Suprapubic skin (tissue), 4 donors: ENCODE data around the gene LZTR1. TPM values are rescaled to one million over a fixed set of nuclear protein-coding genes. Genes with fewer than 3 reads are reported as not detected.

Experiments used
- DNase-seq, 2 donors: peaks; one replicate each; pipeline ENCODE4 v3.0.0-alpha.2; 2019; ENCODE audit warnings: low spot score in 2 of 2
- H3K27ac ChIP-seq: fragments of 200-600 bp; sonication (generic); one replicate; pipeline ENCODE4 v1.5.1; 2019
- H3K27me3 ChIP-seq: fragments of 200-600 bp; sonication (generic); one replicate; pipeline ENCODE4 v1.5.1; 2019
- H3K36me3 ChIP-seq: fragments of 200-600 bp; sonication (generic); one replicate; pipeline ENCODE4 v1.5.1; 2019
- H3K4me1 ChIP-seq: fragments of 200-600 bp; sonication (generic); one replicate; pipeline ENCODE4 v1.5.1; 2019
- H3K4me3 ChIP-seq: fragments of 200-600 bp; sonication (generic); one replicate; pipeline ENCODE4 v1.5.1; 2019; ENCODE audit warnings: mild to moderate bottlenecking
- H3K9me3 ChIP-seq: fragments of 200-600 bp; sonication (generic); one replicate; pipeline ENCODE4 v1.5.1; 2019
- CTCF ChIP-seq, 2 donors: fragments of 200-600 bp in 1 of 2; fragments of 450-650 bp in 1 of 2; sonication (generic) in 1 of 2; IDR thresholded peaks; one replicate each; pipeline ENCODE4 v1.5.1; 2016 to 2019; ENCODE audit warnings: antibody characterized with exemption in 2 of 2, mild to moderate bottlenecking in 1 of 2, moderate library complexity in 1 of 2
- EP300 ChIP-seq: sonication (generic); formaldehyde crosslinking; IDR thresholded peaks from one replicate; pipeline ENCODE4 v1.6.1; 2017; ENCODE audit warnings: antibody characterized with exemption
- POLR2A ChIP-seq, 2 donors: fragments of 450-650 bp; IDR thresholded peaks; one replicate each; pipeline ENCODE4 v1.6.1; 2017; ENCODE audit warnings: antibody characterized with exemption in 2 of 2, mild to moderate bottlenecking in 2 of 2, moderate library complexity in 2 of 2
- POLR2AphosphoS5 ChIP-seq, 3 donors: sonication (generic); formaldehyde crosslinking; IDR thresholded peaks; one replicate each; pipeline ENCODE4 v1.6.1; 2017; ENCODE audit warnings: antibody characterized with exemption in 3 of 3
- WGBS: methylation state at CpG from one replicate; pipeline ENCODE4 v1.1.5; 2018; 5-methylcytosine and 5-hydroxymethylcytosine counted together
- total RNA-seq, 4 donors: library from RNA; depleted of rRNA; stranded (reverse); fragments of >200 nt; gene quantifications; one replicate each; pipeline ENCODE4 v1.1.0, GENCODE V29; 2016

LZTR1 gene
- total RNA-seq, 4 donors from 2014 or later = 29.3 to 75.6 (median 46.9) TPM

DNA sequence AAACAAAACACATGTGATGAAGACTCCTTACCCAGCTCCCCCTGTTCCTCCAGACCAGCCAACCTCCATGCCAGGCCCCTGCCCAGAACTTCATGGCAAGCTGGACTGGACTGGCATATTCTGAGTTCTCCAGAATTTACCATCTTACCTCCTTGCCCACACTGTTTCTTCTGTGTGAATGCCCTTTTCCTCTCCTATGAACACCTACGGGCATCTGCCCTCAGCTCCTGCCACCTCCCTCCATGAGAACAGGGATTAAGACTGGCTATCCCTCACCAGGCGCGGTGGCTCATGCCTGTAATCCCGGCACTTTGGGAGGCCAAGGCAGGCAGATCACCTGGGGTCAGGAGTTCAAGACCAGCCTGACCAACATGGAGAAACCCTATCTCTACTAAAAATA lies 21.5 kb upstream of the LZTR1 start:
- no peak for DNase-seq
- WGBS = 93% methylated on average over 4 of the region's 4 CpGs
- no peaks in the 10 kb centered on the region for H3K36me3 ChIP-seq
- no peaks in the 10 kb centered on the region for H3K27me3 ChIP-seq
- H3K4me1 ChIP-seq = peaks cover 40% of the 10 kb centered on the region
- no peak overlapping the region for H3K4me3 ChIP-seq
- no peak for TF ChIP-seq CTCF (IDR thresholded peaks at IDR 0.05)
- no peak for TF ChIP-seq POLR2AphosphoS5 (IDR thresholded peaks at IDR 0.05)
- no peak for TF ChIP-seq POLR2A (IDR thresholded peaks at IDR 0.05)
- H3K9me3 ChIP-seq = no peaks in the 10 kb centered on the region
- no peak overlapping the region for H3K27ac ChIP-seq

DNA sequence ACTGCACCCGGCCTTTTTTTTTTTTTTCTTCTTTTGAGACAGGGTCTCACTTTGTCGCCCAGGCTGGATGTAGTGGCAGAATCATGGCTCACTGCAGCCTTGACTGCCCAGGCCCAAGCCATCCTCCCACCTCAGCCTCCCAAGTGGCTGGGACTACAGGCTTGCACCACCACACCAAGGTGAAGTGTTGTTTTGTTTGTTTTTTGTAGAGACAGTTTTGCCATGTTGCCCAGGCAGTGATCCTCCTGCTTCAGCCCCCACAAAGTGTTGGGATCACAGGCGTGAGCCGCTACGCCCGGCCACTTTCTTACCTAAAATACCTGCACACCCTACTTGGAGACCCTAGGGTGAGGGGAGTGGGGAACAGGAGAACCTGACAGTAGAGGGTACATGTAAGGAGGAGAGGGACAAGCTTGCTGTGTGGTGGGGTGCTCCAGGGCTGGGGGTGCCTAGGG lies 19.6 kb upstream of the LZTR1 start:
- DNase-seq = no peak
- WGBS = 96% methylated on average over 6 of the region's 6 CpGs
- TF ChIP-seq POLR2AphosphoS5 (IDR thresholded peaks at IDR 0.05) (no peak), EP300 (no peak), CTCF (IDR thresholded peaks at IDR 0.05) (no peak), POLR2A (IDR thresholded peaks at IDR 0.05) (no peak)
- no peak overlapping the region for H3K27ac ChIP-seq
- no peaks in the 10 kb centered on the region for H3K36me3 ChIP-seq
- H3K4me1 ChIP-seq = peaks cover 28% of the 10 kb centered on the region
- H3K9me3 ChIP-seq = no peaks in the 10 kb centered on the region
- H3K27me3 ChIP-seq = no peaks in the 10 kb centered on the region
- no peak overlapping the region for H3K4me3 ChIP-seq

DNA sequence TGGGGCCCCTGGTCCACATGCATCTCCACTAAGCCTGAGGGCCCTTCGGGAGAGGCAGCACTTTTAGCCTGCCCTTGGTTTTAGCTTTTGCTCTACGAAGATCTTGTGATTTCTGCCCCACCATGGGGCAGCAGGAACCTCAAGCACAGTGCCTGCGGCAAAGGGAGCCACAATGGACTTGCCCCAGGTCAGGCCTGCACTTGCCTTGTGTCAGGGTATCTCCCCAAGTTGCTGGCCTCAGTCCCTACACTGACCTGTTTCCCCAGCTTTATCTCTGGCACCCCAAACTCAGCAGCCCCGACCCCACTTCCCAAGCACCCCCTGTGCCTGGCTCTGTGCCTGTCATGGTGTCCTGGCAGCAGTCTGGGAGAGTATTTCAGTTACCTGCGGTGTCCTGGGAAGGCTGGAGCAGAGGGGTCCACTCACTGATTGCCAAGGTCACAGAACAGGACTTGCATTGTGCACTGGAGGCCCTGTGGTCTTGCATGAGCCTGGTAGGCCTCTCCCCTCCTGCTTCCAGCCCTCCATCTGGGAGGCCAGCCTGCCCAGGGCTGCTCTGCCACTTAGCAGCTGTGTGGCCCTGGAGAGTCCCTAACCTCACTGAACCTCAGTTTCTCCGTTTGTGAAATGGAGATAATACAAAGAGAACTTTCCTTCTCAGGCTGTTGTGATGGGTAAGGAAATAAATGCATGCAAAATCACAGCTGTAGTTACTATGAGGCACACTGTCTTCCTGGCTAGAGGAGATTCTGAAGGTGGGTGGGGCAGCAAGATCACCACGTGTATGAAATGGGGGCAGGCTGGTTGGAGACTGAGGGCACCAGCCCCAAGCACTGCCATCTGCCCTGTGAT lies 18.7 kb upstream of the LZTR1 start:
- WGBS = 76% methylated on average over 6 of the region's 7 CpGs
- H3K4me3 ChIP-seq = no peak overlapping the region
- DNase-seq = no peak
- TF ChIP-seq POLR2A (IDR thresholded peaks at IDR 0.05) (no peak), POLR2AphosphoS5 (IDR thresholded peaks at IDR 0.05) (no peak), EP300 (no peak), CTCF (IDR thresholded peaks at IDR 0.05) (no peak)
- no peaks in the 10 kb centered on the region for H3K36me3 ChIP-seq
- H3K27me3 ChIP-seq = no peaks in the 10 kb centered on the region
- H3K4me1 ChIP-seq = peaks cover 19% of the 10 kb centered on the region
- no peak overlapping the region for H3K27ac ChIP-seq
- no peaks in the 10 kb centered on the region for H3K9me3 ChIP-seq

DNA sequence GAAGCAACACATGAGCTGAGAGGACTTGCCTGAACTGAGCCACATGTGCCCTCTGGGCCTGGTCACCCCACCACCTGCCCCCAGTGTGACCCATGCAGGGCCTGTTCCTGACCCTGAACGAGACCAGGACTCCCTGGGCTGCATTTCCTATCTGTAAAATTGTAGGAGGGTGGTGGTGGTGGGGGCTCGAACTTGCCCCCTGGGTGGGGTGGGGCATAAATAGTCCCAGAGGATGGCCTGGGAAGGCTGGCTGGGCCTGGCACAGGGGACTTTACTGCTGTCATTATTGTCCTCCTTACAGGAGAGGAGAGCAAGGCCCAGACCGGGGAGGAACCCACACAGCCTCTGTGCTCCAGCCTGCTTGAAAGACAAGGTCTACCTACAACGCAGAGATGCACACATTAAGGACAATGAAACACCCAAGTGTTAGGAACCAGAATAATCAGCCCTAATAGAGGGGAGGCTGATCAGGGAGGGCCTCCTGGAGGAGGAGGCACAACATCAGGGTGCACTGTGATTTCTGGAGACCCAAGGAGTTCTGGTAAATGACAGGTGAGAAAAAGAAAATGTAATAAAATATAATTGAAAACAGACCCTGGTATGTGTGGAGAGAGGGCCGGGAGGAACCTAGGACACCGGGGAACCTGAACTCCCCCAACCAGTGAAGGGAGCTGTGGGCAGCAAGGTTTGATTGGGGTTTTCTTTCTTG lies 17.9 kb upstream of the LZTR1 start:
- Histone ChIP-seq H3K4me3 (peak overlapping the region; percentile 45), H3K4me1 (peaks cover 18% of the 10 kb centered on the region)

More for the DNA sequence above, 17.9 kb upstream of the LZTR1 start:
- H3K27ac ChIP-seq = no peak overlapping the region
- H3K36me3 ChIP-seq = no peaks in the 10 kb centered on the region
- 53% methylated on average over 6 of the region's 6 CpGs for WGBS
- DNase-seq = no peak
- H3K9me3 ChIP-seq = no peaks in the 10 kb centered on the region
- TF ChIP-seq POLR2AphosphoS5 (IDR thresholded peaks at IDR 0.05) = no peak
- no peak for TF ChIP-seq CTCF (IDR thresholded peaks at IDR 0.05)
- TF ChIP-seq POLR2A (IDR thresholded peaks at IDR 0.05) = no peak
- H3K27me3 ChIP-seq = no peaks in the 10 kb centered on the region
